ENCODE results near the gene FKBP5. TPM values are rescaled to one million over a fixed set of nuclear protein-coding genes. Genes with fewer than 3 reads are reported as not detected.
"Not testable (repeated sequence)": the region's sequence is repeated elsewhere in the genome, so short reads cannot be mapped to it uniquely, and the experiment has no call there.

FKBP5 gene
- total RNA-seq, 1 donor from 2014 or later = 101 TPM

DNA sequence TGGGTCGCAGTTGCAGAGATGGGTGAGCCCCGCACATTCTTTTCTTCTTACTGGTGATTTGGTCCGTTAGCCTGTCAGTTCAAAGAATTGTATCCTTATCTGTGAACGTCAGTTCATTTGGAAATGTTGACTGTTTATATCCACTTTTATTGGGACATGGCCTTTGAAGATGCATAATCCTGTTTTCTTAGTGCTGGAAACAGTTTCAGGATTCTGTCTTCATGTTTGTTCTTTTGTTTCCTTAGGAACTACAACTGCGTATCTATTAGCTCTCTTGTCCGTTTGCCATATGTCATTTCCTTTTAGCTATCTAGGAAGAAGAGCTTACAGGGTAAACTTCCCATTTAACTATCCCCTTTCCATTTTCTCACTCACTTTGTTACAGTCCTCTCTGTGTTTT lies 141.0 kb downstream of the FKBP5 start:
- DNase-seq (ENCODE audit: missing footprints) (no peak), ATAC-seq (no peak)
- intact Hi-C loops (cut with DNase I) = no loop called here

DNA sequence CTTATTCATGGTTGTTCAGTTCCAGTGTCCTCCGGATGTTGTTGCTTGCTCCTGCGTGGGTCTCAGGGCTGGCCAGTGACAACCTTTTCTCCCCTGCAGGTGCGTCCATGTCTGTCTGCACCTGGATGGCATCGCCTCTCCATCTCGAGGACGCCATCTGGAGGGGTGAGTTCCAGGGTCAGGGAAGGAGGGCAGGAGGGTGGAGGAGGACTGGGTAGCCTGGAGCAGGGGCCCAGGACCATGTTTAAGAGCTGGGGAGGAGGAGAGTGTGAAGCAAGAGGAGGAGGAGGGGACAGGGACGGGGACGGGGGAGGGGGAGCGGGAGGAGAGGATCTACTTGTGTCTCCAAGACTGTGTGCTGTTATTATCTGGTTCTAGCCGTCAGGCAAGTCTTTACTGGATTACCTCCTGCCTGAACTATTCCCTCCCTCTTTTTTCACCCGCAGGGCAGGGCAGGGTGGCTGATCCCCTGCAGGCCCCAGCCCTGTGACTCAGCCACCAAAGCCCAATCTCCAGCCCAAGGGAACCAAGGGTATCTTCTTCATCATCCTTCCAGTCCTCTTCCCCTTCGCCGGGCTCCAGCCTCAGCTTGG lies 143.8 kb downstream of the FKBP5 start:
- DNase-seq (ENCODE audit: missing footprints) = no peak
- intact Hi-C loops (cut with DNase I) = no loop called here
- ATAC-seq = no peak

DNA sequence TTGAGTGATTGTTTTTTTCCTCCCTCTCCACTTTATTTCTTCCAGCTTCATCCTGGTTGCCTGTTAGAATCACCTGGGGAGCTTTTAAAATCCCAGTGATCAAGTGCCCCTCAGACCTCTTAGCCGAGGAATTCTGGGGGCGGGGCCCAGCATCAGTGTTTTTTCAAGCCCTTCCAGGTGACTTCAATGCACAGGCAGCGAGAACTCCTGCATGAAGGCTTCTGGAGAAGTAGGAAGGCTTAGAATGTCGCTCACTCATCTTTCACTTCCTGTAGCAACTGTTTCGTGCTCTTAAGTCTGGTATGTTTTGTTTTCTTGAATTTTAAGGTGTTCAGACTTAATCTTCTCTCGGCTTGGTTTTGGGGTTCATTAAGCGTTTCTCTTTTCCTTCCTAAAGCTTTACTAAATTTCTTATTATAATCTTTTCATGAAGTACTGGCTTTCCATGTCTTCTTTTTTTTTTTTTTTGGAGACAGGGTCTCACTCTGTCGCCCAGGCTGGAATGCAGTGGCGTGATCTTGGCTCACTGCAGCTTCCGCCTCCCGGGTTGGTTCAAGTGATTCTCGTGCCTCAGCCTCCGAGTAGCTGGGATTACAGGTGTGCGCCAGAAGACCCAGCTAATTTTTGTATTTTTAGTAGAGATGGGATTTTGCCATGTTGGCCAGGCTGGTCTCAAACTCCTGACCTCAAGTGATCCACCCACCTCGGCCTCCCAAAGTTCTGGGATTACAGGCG lies 145.1 kb downstream of the FKBP5 start:
- ATAC-seq (no peak), DNase-seq (ENCODE audit: missing footprints) (no peak)
- intact Hi-C loops (cut with DNase I) = no loop called here

DNA sequence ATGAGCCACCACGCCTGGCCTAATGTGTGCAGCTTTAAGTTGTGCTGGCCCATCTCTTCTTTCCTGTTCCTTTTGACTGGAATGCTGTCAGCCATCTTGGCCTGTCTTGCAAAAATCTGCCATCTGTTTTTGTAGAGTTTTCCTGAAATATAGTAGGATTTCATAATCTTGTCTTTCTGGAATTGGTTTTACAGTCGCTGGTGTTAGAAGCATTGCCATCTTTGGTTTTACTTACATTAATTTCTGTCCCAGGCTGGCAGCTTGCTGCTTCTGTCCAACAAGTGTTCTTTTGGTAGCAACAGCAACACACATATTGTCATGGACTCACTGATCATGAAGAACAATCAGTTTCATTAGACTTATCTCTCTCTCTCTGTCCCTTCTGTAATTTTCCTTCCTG lies 146.9 kb downstream of the FKBP5 start:
- ATAC-seq (no peak), DNase-seq (ENCODE audit: missing footprints) (no peak)
- intact Hi-C loops (cut with DNase I) = no loop called here

GRCh38 chr6:35539223-35539622 lies 149.5 kb downstream of the FKBP5 start:
- DNase-seq (ENCODE audit: missing footprints) (no peak), ATAC-seq (no peak)
- intact Hi-C loops (cut with DNase I) = no loop called here

GRCh38 chr6:35535847-35536246 lies 152.9 kb downstream of the FKBP5 start:
- intact Hi-C loops (cut with DNase I); DNase-seq (ENCODE audit: missing footprints); ATAC-seq: not testable (repeated sequence)

GRCh38 chr6:35534407-35535170 lies 154.1 kb downstream of the FKBP5 start:
- intact Hi-C loops (cut with DNase I) = no loop called here
- no peak for ATAC-seq
- DNase-seq (ENCODE audit: missing footprints) = no peak

GRCh38 chr6:35533981-35534380 lies 154.7 kb downstream of the FKBP5 start:
- no peak for ATAC-seq
- intact Hi-C loops (cut with DNase I) = no loop called here

GRCh38 chr6:35532126-35532525 lies 156.6 kb downstream of the FKBP5 start:
- DNase-seq (ENCODE audit: missing footprints) = no peak
- ATAC-seq = no peak
- intact Hi-C loops (cut with DNase I) = no loop called here

More at GRCh38 chr6:35533981-35534380, 154.7 kb downstream of the FKBP5 start:
- no peak for DNase-seq (ENCODE audit: missing footprints)

DNA sequence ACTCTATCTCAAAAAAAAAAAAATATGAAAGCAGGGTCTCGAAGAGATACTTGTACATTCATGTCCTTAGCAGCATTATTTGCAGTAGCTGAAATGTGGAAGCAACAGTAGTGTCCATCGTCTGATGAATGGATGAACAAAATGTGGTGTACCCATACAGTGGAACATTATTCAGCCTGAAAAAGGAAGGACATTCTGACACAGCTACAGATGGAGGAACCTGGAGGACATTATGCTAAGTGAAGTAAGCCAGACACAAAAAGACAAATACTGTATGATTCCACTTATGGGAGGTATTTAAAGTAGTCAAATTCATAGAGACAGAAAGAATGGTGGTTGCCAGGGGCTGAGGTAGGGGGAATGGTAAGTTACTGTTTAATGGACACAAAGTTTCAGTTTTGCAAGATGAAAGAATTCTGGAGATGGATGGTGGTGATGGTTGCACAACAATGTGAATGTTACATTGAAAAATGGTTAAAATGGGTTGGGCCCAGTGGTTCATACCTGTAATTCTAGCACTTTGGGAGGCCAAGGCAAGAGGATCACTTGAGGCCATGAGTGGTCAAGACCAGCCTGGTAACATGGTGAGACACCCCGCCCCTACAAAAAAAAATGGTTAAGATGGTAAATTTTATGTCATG lies 164.2 kb downstream of the FKBP5 start:
- intact Hi-C loops (cut with DNase I) = no loop called here
- ATAC-seq = no peak
- no peak for DNase-seq (ENCODE audit: missing footprints)

Small RNAs within 50 kb of the gene (microRNA-seq; reads per million reads assigned to microRNA genes)
- 1.1 reads per million for gene MIR5690

Other genes starting within 250 kb of the FKBP5 start
- 4.1 TPM for gene FANCE, start 236.6 kb downstream of the FKBP5 start, total RNA-seq
- 606 TPM for gene RPL10A, start 220.5 kb downstream of the FKBP5 start, total RNA-seq
- 32.2 TPM for gene TEAD3, start 191.8 kb downstream of the FKBP5 start, total RNA-seq
- gene TULP1, start 176.0 kb downstream of the FKBP5 start, total RNA-seq = not detected
- gene ARMC12, start 48.1 kb upstream of the FKBP5 start, total RNA-seq = not detected
- not detected for gene CLPSL2, start 87.7 kb upstream of the FKBP5 start, total RNA-seq
- not detected for gene CLPSL1, start 92.1 kb upstream of the FKBP5 start, total RNA-seq
- gene CLPS, start 108.4 kb upstream of the FKBP5 start, total RNA-seq = not detected
- gene LHFPL5, start 116.4 kb upstream of the FKBP5 start, total RNA-seq = not detected
- 18.7 TPM for gene SRPK1, start 232.2 kb upstream of the FKBP5 start, total RNA-seq

Measured in Right ventricle myocardium inferior (tissue), 1 donor.